Duodenal mucosa (tissue), 2 donors: ENCODE data around the gene AK2.

Experiments used
- H3K27ac ChIP-seq: one replicate; pipeline ENCODE4 v1.7.0; 2013; ENCODE audit warnings: low read depth, low read length
- H3K27me3 ChIP-seq, 2 donors: one replicate each; pipeline ENCODE4 v1.7.0; 2013; ENCODE audit warnings: low read length in 2 of 2, control low read depth in 1 of 2; ENCODE audit not compliant: insufficient read depth in 2 of 2, control insufficient read depth in 1 of 2
- H3K36me3 ChIP-seq, 2 donors: one replicate each; pipeline ENCODE4 v1.7.0; 2013; ENCODE audit warnings: low read length in 2 of 2, control low read depth in 1 of 2; ENCODE audit not compliant: insufficient read depth in 2 of 2, control insufficient read depth in 1 of 2
- H3K4me1 ChIP-seq, 2 donors: one replicate each; pipeline ENCODE4 v1.7.0; 2013; ENCODE audit warnings: low read length in 2 of 2, control low read depth in 1 of 2; ENCODE audit not compliant: insufficient read depth in 2 of 2, control insufficient read depth in 1 of 2
- H3K4me3 ChIP-seq, 2 donors: one replicate each; pipeline ENCODE4 v1.7.0; 2013; ENCODE audit warnings: low read length in 2 of 2, low read depth in 1 of 2
- H3K9ac ChIP-seq, 2 donors: one replicate each; pipeline ENCODE4 v1.7.0; 2013; ENCODE audit warnings: low read length in 2 of 2, low read depth in 1 of 2
- H3K9me3 ChIP-seq, 2 donors: one replicate each; pipeline ENCODE4 v1.7.0; 2013; ENCODE audit warnings: low read length in 2 of 2, control low read depth in 1 of 2; ENCODE audit not compliant: control insufficient read depth in 1 of 2

AK2 gene

DNA sequence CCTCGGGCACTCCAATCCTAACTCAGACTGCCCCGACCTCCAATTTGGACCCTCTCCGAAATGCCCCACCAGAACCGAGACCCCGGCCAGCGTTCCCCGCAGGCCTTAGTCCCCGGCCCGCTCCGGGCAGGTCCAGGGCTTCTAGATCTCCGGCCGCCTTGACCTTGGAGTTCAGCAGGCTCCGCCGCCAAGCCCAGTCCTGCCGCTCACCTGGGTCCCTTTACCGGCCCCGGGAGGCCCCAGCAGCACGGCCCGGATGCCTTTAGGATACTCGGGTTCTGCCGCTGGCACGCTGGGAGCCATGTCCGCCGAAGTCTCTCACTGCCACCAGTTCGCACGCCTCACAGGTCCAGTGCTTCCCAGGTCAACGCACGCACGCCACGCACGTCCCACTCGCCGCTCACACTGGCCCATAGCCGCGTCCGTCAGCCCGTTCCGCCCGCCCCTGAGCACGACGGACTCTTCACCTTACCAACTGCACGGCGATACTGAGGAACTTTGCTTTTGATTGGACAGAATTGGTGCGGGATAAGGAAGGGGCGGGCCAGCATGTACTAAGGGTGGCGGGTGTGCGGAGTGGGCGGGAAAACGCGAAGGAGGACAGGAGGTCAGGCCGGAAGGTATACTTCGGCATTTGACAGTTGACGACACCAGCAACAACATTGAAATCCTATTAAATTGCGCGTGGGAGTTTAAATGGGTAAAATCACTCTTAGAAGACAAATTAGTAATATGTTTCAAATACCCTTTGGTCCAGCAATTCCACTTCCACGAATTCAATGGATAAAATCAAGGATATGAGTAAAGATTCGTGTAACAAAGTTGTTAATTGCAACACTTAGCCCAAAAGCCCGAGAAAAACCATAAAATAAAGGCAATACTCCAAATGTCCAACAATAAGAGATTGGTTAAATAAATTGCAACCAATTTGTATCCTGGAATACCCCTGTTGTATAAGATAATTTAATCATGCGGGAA lies at the start of gene AK2:
TSS of gene AK2 (minus strand) at position 358 of the 978 bp plus-strand sequence. CDS start at position 303, 55 bp downstream.
- H3K9me3 ChIP-seq: no peaks in the 10 kb centered on the region
- no peaks in the 10 kb centered on the region for H3K27me3 ChIP-seq
- peak within 1 kb of the TSS; percentile 79 to 91 for H3K4me3 ChIP-seq
- peak within 1 kb of the TSS; percentile 86 to 91 for H3K9ac ChIP-seq
- H3K27ac ChIP-seq: peak within 1 kb of the TSS; percentile 58
- peaks cover 23 to 26% of the 10 kb centered on the region in 2 donors for H3K4me1 ChIP-seq
- peaks cover 0 to 4% of the 10 kb centered on the region in 2 donors for H3K36me3 ChIP-seq

DNA sequence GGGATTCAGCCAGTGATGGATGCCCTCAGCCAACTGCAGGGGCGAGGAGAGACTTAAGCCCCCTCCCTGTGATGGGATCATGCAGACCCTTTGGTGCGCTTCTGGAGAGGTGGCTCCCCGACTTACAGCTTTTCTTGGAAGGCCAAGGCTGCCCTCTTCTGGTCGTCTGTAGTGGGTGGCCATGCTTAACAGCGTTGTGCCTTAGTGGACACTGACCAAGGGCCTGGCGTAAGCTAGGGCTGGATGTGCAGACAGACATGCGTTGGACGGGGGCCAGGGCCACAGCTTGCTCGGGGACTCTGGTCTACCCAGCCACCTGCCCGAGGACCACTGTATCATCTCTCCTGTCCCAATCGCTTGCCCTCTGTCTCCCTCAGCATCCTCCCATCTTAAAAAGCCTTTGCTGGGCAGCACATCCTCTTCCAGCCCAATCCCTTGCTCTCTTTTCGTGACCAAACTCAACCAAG lies 49.7 kb upstream of the AK2 start:
- Histone ChIP-seq H3K27me3 (no peaks in the 10 kb centered on the region), H3K9ac (no peak overlapping the region), H3K4me3 (no peak overlapping the region), H3K9me3 (no peaks in the 10 kb centered on the region), H3K27ac (no peak overlapping the region), H3K4me1 (peaks cover 4 to 19% of the 10 kb centered on the region in 2 donors), H3K36me3 (no peaks in the 10 kb centered on the region)

DNA sequence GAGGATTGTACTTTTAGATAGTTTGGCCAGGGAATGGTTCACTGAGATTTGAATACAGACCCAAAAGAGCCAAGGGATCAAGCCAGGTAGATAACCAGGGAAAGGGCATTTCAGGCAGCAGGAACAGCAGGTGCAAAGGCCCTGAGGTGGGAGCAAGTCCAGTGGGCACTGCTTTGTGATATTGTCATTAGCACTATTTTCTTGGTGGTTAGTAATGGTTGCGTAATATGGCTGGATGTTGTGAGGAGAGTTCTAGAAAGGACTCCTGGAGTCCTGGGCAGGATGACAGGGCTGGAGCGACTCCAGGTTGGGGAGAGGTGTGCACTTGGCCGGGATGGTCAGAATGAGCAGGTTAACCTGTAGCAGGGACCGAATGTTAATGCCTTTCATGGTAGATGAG lies 48.6 kb upstream of the AK2 start:
- peaks cover 0 to 3% of the 10 kb centered on the region in 2 donors for H3K27me3 ChIP-seq
- H3K9me3 ChIP-seq: no peaks in the 10 kb centered on the region
- no peaks in the 10 kb centered on the region for H3K36me3 ChIP-seq
- H3K9ac ChIP-seq: no peak overlapping the region
- no peak overlapping the region for H3K27ac ChIP-seq
- no peak overlapping the region for H3K4me3 ChIP-seq
- peaks cover 11 to 27% of the 10 kb centered on the region in 2 donors for H3K4me1 ChIP-seq

DNA sequence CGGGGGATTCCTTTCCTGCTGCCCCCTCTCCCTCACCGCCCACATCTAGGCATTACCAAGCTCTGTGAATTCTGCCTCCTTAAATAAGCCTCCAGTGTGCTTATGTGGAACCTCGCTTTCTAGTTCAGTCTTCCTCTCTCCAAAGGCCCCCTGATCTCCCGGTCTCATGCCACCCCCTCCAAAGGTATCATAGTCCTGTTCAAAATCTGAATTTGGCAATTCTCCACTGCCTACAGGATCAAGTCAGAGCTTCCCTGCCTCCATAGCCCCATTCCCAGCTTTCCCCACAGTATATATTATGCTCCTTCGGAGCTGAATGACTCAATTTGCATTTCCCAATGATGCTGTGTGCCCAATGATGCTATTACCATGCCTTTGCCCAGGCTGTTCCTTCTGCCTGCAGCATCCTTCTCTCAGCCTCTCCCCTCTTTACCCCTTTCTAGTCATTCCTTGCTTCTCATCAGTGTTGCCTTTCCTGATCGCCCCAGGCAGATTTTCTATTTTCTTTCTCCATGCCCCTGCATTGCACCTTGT lies 46.0 kb upstream of the AK2 start:
- no peak overlapping the region for H3K9ac ChIP-seq
- peaks cover 0 to 3% of the 10 kb centered on the region in 2 donors for H3K27me3 ChIP-seq
- no peak overlapping the region for H3K27ac ChIP-seq
- H3K9me3 ChIP-seq: no peaks in the 10 kb centered on the region
- H3K4me1 ChIP-seq: peaks cover 13 to 19% of the 10 kb centered on the region in 2 donors
- H3K36me3 ChIP-seq: no peaks in the 10 kb centered on the region
- no peak overlapping the region for H3K4me3 ChIP-seq

DNA sequence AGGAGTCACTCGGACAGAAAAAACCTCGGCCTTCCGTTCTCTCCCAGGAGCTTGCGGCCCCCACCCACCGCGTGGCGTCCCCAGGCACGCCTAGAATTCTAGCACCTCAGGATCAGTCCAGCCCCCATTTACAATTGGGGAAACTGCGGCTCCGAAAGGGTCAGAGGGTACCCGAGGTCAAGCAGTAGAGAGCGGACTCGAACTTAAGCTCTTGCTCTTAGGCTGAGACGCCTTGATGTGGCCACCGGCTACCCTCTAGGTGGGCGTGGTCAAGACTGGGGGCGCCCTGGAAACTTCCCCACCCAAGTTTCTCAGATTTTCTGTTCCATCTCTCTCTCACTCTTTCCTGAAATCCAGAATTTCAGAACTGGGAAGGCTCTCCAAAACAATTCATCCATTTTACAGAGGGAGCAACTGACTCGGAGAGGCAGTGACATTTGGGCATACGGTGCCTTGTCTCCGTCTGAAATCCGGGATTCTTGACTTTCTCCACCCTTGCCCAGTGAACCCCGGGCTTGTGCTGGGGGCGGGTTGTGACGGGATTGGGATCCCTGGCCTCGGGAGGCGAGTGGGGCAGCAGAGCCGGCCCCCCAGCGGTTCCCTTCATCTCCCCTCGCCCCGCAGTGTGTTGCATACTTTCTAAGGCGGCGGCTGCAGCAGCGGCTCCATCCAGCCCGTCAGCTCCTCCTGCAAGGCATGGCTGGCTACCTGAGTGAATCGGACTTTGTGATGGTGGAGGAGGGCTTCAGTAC lies 45.0 kb upstream of the AK2 start:
- Histone ChIP-seq H3K9me3 (no peaks in the 10 kb centered on the region), H3K36me3 (no peaks in the 10 kb centered on the region), H3K4me3 (peak overlapping the region; percentile 64 to 87), H3K4me1 (peaks cover 13 to 19% of the 10 kb centered on the region in 2 donors), H3K27ac (no peak overlapping the region), H3K9ac (peak overlapping the region; percentile 46 to 86), H3K27me3 (peaks cover 0 to 3% of the 10 kb centered on the region in 2 donors)

DNA sequence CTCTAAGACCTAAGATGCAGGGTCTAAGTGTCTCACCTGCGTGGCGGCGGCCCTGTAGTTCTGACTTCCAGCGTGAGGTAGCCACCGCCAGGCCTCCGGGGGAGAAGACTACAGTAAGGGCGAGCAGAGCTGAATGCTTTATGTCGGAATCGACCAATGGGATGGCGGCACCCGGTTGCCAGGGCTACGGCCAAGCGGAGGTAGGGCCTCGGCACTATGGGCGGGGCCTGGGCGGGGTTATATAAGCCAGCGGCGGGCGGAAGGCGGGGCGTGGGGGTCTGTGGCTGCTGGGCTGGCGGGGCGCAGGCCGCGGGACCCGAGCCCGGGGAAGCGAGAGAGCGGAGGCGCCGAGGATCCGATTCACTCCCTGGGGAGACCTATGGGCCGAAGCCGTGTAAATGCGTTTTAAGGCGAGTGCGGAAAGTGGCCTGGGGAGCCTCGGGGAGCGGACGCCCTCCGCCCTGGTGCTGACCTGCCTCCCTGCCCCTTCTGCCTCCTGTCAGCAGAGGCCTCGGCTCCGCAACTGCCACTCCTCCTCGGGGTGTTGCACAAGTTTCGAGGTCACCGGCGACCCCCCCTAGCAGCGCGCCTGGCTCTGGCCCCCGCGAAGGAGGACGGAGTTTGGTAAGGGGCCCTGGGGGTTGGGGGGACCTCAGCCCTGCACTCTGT lies 44.3 kb upstream of the AK2 start, which contains the start of gene AZIN2:
TSS of gene AZIN2 (plus strand) at position 269 of the 669 bp plus-strand sequence. CDS start 1,097 bp downstream, outside the sequence.
- Histone ChIP-seq H3K27me3 (peaks cover 0 to 3% of the 10 kb centered on the region in 2 donors), H3K4me3 (peak within 1 kb of the TSS; percentile 64 to 87), H3K36me3 (no peaks in the 10 kb centered on the region), H3K9ac (peak within 1 kb of the TSS; percentile 46 to 86), H3K9me3 (no peaks in the 10 kb centered on the region), H3K27ac (no peak within 1 kb of the TSS), H3K4me1 (peaks cover 13 to 19% of the 10 kb centered on the region in 2 donors)

DNA sequence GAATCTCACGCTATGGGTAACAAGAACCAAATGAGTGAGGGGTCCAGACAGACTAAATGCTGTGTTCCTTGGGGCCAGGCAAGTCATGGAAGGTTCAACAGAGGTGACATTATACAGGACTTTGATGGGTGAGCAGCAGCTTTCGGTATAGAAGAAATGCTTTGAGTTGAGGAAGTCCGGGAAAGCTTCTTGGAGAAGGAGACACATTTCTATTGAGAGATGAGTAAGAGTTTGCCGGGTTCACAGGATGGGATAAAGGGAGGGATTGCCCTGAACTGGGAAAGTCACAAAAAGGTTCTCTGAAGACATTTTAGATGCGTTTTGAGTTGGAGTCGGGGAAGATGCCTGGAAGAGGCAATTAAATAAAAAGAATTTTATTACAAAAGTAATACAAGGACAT lies 43.7 kb upstream of the AK2 start:
- Histone ChIP-seq H3K27me3 (peaks cover 0 to 3% of the 10 kb centered on the region in 2 donors), H3K9me3 (no peaks in the 10 kb centered on the region), H3K4me3 (peak overlapping the region; percentile 64 to 87), H3K4me1 (peaks cover 13 to 19% of the 10 kb centered on the region in 2 donors), H3K36me3 (no peaks in the 10 kb centered on the region), H3K27ac (no peak overlapping the region), H3K9ac (peak overlapping the region; percentile 46 to 58)

DNA sequence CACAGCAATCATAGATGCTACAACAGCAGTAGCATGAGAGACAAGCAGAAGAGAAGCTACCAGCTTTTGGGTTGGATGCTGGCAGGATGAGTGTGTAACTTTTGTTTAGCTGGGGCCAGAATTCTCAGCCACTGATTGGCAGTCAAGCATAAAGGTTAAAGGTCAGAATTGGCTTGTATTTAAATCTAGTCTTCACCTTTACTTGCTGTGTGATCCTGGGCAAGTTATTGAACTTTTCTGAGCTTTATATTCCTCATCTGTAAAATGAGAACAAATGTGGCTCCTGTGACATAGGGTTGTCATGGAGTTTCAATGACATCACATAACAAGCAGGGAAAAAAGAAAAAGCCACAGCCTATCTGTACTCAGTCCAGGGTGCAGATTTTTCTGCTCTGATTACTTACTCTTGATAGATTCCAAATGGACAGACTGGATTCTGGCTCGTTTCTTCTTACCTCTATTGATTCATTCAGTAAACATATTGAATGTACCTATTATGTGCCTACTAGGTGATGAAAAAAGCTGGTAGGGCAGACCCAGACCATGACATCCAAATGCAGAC lies 41.4 kb upstream of the AK2 start:
- no peak overlapping the region for H3K9ac ChIP-seq
- peaks cover 0 to 3% of the 10 kb centered on the region in 2 donors for H3K27me3 ChIP-seq
- H3K4me1 ChIP-seq: peaks cover 13 to 16% of the 10 kb centered on the region in 2 donors
- no peak overlapping the region for H3K4me3 ChIP-seq
- no peaks in the 10 kb centered on the region for H3K36me3 ChIP-seq
- no peaks in the 10 kb centered on the region for H3K9me3 ChIP-seq
- H3K27ac ChIP-seq: no peak overlapping the region

DNA sequence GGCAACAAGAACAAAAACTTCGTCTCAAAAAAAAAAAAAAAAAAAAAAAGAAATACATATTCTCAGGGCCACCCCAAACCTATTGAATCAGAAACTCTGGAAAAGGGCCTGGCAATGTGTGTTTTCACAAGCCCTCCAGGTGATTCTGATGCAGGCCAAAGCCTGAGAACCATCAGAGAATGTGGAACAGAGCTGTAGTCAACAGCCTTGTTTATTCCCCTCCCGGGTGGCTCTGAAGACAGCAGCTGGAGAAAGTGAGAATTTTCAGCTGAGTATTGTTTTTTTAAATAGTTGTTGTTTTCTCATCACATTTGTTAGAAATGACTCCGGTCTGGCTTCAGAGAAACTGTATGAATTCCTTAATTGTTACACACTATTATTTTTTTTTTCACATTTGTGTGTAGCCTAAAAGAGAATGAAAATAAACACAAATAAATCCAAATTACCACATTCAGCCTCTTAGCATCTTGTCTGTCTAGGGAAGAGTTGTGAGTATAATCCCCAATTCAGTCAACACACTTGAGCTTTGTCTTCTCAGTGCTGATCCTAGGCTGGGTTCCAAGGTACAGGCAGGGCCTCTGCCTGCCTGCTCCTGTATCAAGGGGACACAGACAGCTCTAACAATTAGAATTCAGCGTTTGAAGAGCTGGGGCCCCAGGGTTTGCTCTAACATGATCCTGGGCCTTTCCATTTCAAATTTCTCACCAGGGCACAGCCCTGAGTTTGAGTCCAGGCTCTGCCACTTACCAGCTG lies 37.7 kb upstream of the AK2 start:
- H3K27me3 ChIP-seq: no peaks in the 10 kb centered on the region
- H3K36me3 ChIP-seq: no peaks in the 10 kb centered on the region
- H3K9ac ChIP-seq: no peak overlapping the region
- no peak overlapping the region for H3K4me3 ChIP-seq
- no peaks in the 10 kb centered on the region for H3K4me1 ChIP-seq
- no peaks in the 10 kb centered on the region for H3K9me3 ChIP-seq
- no peak overlapping the region for H3K27ac ChIP-seq
